Astrocyte of the hippocampus (primary cell): ENCODE results near the gene MID1.
A peak's percentile ranks its signal among the peaks of the same experiment; 100 is the strongest.

ENCODE experiments used
- DNase-seq: peaks from one replicate; pipeline ENCODE4 v3.0.0; 2011; ENCODE audit warnings: low read depth, low spot score

The MID1 gene

GRCh38 chrX:10492250-10492649 lies 128.1 kb downstream of the MID1 start:
- no peak for DNase-seq

- peak; percentile 60 for DNase-seq
These were observed 134.0 kb downstream of the MID1 start for GRCh38 chrX:10486373-10486772.

- no peak for DNase-seq
These were observed 135.1 kb downstream of the MID1 start for GRCh38 chrX:10485326-10485725.

DNA sequence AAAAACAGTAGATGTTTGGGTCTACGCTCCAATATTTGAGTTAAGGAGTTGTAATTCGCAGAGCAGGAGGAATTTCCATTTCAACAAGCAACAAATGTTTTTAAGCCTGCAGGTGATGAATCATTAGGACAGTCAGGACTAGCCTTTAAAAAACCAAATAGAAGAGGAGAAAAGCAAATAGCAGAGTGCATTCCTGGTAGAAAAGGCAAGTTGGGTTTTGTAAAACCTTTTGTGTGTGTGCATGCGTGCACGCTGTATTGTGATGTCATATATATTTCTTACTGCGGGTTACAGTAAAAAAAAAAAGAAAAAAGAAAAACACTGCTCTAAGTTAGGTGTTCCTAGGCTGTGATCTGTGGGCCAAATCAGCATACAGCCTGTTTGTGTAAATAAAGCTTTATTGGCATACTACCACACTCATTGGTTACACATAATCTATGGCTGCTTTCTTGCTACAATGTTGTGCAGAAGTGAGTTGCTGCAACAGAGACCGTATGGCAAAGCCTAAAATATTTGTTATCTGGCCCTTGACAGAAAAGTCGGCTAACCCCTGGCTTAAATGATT lies 135.6 kb downstream of the MID1 start:
- DNase-seq, result peak; percentile 54

DNA sequence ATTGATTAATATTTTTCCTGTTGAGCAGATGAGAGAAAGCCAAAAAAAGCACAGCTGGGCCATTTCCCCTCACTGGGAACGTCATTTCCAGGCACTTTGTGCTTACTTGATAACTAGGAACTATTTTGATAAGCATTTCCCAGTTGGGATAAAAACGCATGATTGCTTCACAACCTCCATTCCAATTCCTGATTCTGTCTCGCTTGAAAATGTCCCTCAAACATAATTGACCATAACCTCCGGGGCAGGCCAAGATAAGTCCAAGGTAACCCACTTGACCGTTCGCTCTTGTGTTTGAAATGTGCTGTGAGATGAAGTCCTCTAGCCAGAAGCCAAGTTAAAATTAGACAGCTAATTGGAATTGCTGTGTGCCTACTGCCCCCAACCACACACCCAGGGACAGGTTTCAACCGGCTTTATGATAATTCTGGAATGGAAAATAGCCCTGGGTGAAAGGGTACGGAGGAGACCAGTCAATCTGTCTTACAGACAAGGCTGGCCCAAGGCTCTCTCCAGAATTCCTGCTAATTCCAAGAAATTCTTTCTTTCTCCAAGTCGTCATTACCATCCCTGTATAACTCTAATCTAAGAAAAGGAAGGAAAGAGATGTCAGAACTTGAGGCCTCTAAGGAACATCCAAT lies 137.1 kb downstream of the MID1 start:
- DNase-seq, result peak; percentile 20

DNA sequence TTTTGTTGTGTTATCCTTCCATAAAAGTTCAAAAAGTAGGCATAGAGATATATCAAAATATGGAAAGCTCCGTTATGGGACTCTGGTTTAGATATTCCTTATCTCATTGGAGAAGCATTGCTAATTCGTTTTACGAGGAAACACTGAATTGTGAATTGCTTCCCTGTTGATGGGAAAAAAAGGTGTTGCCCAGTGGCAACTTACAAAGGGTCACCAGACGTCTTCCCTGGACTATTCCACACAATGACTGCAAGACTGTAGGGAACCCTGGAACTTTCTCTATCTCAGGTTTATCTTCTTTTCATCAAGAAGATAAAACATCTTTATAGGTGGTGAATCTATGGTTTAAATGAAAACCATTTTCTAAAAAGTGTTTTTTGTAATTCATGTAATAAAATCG lies 137.7 kb downstream of the MID1 start:
- DNase-seq, result no peak

- no peak for DNase-seq
These were observed 138.1 kb downstream of the MID1 start for GRCh38 chrX:10482261-10482660.

- no peak for DNase-seq
These were observed 139.5 kb downstream of the MID1 start for GRCh38 chrX:10480861-10481260.

GRCh38 chrX:10479508-10479907 lies 140.9 kb downstream of the MID1 start:
- no peak for DNase-seq

GRCh38 chrX:10477525-10477924 lies 142.9 kb downstream of the MID1 start:
- peak; percentile 31 for DNase-seq

GRCh38 chrX:10474913-10475568 lies 145.3 kb downstream of the MID1 start:
- no peak for DNase-seq

DNA sequence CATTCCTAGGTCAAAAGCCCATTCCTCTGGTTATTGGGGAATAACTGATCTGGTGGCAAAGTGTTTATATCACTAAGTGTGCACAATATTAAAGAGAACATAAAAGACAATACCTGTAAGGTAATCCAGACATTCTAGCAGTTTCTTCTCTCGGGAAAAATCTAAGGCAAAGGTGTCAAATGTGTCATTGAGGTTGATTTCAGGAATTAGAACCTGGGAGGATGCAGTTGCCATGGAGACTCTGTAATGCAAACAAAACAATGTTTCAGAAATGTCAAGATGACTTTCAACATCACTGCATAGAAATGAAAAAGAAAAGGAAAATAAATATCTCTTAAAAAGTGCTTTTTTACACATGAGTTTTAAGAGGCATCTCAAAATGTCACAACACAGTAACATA lies 145.9 kb downstream of the MID1 start:
- DNase-seq, result no peak

DNA sequence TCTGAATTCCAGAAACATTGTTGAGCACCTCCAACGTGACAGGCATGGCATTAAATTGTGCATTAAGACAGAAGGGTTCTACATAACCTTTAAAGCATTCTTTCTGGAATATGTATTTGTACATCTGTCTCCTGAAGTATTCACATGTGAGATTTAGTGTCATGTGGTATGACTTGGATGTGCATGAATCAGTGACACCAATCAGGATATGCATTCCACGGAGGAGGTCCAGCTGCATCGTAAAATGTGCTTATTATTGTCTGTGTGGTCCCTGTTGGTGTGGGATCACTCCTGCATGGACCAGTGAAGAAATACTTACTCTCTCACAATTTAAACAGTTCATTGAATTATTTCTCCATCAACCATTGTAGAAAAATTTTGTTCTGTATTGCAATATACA lies 149.0 kb downstream of the MID1 start:
- no peak for DNase-seq

- DNase-seq, result no peak
These were observed 150.4 kb downstream of the MID1 start for GRCh38 chrX:10470009-10470408.

GRCh38 chrX:10467793-10468192 lies 152.6 kb downstream of the MID1 start:
- peak; percentile 28 for DNase-seq

DNA sequence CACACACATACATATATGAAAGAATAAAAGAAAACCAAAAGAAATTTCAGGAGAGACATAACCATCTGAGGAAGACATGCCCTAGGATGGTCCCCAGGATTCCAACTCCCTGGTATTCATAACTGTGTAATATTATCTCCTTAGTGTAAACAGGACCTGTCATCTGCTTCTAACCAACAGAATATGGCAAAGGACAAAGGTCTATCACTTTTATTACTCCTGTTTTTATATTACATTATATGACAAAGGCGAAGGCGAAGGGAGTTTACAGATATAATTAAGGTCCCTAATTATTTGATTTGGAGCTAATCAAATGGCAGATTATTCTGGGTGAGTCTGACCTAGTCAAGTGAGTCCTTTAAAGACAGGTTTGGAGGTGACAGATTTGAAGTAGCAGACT lies 155.1 kb downstream of the MID1 start:
- no peak for DNase-seq

- DNase-seq, result peak; percentile 12
These were observed 163.3 kb downstream of the MID1 start for GRCh38 chrX:10457092-10457491.

DNA sequence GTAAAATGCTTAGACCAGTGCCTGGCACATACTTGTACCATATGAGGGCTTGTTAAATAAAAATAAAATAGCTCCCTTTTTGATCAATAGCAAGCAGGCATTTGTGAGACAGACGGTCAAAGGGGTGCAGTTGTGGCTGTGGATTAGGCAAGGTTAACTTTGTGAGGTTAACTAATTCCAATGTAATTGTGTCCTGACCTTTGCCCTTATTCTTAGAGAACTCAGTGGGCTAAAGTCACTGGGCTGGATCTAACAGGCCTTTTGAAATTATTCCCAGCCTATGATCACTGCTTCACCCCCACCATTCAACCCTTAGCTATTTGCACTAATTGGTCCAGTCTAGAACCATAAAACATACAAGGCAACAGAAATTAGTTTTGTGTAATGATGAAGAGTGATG lies 166.4 kb downstream of the MID1 start:
- DNase-seq, result no peak

GRCh38 chrX:10450959-10451355 lies 169.4 kb downstream of the MID1 start:
- DNase-seq, result no peak

DNA sequence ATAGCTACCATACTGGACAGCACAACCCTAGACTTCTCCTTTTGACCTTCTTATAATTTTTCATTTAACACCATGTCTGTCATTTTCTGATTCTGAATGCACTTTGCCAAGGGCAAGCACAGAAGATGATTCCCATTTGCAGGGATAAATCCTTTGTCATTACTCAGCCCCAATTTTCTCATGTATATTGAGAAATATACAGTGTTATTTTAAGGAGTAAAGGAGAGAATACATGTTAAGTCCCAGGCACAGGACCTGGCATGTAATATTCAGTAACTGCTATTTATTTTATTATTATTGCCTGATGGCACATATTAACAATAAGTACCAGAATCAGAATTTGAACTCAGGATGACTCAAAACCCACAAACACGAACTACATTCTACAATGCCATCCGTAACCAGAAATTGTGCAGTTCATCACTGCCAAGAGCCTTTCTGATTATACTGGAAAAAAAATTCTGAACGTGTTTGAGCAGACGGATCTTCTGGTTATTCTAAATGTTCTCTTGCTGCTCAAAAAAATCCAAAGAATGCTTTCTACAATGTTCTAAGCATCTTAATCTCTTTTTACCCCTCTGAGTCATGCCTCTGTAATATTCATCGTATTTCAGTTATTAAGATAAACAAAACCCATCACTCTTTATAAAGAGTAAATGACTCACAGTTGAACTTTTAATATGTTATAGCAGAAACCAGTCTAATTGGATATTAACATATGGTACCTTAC lies 170.0 kb downstream of the MID1 start:
- DNase-seq, result peak; percentile 74

- DNase-seq, result peak; percentile 69
These were observed 172.7 kb downstream of the MID1 start for GRCh38 chrX:10447564-10448214.

- no peak for DNase-seq
These were observed 176.2 kb downstream of the MID1 start for GRCh38 chrX:10444204-10444603.
